NCI-H345 treated with DMSO at 0.1 percent for 48 hours (cell line): ENCODE data around the gene ALOX15B.
A peak's percentile ranks its signal among the peaks of the same experiment; 100 is the strongest.
"Not testable (repeated sequence)": the region's sequence is repeated elsewhere in the genome, so short reads cannot be mapped to it uniquely, and the experiment has no call there.

Source experiments
- DNase-seq: peaks from one replicate; lab custom pipeline; 2025; ENCODE audit not compliant: unreplicated experiment; lab: John Stamatoyannopoulos, UW

Gene ALOX15B

DNA sequence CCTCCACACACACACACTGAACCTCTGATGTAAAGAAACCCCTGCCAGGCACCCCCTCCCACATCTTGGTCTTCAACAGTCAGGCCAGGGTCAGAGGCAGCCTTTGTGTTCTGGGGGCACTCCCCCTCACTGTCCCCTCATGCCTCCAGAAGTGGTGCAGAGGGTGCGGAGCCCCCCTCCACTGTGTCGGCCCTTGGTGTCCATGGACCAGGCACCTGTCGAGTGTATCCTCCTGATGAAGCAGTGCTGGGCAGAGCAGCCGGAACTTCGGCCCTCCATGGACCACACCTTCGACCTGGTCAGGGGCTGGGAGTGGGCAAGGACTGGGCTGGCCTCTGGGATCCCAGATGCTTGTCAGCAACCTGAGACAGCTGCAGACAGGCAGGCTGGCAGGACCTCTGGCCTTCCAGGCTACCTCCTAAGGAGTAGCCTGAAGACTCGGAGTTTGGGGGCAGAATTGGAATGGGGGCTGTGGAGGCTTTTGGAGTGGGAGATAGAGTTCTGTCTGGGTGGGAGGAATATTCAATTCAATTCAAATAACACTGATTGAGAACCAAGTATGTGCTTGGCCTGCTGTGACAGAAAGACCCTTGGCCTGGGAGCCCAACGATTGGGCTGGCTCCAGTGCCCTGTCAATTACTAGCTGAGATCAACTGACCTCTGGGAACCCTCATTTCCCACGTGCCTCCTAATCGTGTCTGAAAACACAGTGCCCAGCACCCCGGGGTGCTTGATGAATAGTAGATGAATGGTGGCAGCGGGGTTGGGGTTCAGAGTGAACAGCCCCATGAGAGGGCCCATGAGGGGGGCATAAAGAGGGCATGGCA is 24.9 kb upstream of the ALOX15B start:
- DNase-seq, result no peak

GRCh38 chr17:8014558-8014850 is 24.4 kb upstream of the ALOX15B start:
- DNase-seq, result no peak

DNA sequence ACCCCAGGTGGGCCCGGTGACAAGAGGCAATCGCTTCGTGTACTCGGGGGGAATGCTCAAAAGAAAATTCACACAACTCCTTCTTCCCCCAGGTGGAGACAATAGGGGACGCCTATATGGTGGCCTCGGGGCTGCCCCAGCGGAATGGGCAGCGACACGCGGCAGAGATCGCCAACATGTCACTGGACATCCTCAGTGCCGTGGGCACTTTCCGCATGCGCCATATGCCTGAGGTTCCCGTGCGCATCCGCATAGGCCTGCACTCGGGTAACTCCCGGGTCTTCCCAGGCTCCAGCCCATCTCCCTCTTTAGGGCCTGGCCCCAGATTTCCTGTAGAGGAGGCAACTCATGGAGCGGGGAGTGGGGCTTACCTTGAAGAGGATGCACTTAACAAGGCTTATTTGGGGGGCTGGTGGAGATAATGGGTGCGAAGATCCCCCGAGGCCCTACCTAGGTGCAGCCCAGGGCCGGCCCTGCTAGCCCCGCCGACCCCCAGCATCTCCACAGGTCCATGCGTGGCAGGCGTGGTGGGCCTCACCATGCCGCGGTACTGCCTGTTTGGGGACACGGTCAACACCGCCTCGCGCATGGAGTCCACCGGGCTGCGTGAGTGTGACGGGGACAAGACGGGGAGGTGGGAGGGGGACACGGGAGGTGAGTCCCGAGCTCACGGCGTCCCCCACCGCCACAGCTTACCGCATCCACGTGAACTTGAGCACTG is 23.5 kb upstream of the ALOX15B start:
- DNase-seq, result no peak

DNA sequence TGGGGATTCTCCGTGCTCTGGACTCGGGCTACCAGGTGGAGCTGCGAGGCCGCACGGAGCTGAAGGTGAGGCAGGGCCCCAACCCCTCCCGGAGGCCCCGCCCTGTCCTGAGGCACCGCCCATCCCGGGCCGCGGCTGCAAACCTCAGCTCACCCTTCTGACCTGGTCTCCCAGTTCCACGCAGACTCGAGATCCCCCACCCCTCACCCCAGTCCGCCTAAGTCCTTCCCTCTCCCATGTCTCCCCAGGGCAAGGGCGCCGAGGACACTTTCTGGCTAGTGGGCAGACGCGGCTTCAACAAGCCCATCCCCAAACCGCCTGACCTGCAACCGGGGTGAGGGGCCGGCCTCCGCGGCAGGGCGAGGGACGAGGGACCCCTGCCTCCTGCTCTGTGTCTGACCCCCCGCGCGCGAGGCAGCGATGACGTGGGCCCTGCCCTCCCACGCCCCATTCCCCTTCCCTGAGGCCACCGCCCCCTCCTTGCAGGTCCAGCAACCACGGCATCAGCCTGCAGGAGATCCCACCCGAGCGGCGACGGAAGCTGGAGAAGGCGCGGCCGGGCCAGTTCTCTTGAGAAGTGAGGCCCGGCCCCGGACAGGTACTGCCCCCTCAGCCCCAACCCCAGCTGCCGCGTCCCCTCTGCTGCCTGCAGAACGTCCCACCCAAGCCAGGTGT is 22.8 kb upstream of the ALOX15B start:
- DNase-seq, result no peak

DNA sequence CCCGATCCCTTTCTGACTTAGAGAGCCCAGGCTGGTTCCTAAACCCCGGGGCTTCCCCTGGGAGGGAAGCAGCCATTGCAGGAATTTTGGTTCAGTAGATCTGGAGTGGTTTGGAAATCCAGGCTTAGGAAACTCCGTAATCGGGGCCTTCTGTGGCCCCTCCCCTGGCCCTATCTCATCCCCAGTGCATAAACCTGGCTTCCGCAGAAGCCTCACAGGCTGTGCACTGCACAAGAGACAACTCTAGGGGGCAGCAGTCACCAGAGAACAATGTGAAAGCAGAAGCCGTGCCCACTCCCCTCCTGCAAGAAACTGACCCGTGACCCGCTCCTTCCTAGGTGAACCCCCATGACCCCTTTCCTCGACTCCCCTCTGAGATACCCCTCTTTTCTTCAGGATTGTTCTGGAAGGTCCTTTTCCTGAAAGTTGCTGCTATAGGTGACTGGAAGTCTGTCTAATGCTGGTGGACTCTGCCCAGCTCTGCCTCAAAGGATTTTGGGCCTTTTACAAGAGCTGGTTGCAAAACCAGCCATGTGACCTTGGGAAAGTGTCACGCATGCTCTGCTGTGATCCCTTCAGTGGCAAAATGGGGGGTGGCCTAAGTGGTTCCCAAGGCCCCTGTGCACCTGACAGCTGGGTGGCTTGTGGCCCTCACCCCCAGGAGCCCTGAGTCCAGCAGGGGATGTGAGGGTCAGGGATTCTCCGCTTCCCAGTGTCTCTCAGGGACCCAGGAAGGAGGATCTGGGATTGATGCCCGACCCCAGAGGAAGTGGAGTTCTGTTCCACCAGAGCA is 22.0 kb upstream of the ALOX15B start:
- DNase-seq, result peak; percentile 15

GRCh38 chr17:8018436-8018835 is 20.4 kb upstream of the ALOX15B start:
- DNase-seq, result no peak

- DNase-seq, result no peak
These were observed 19.7 kb upstream of the ALOX15B start for GRCh38 chr17:8019166-8019565.

GRCh38 chr17:8019665-8020650 is 18.9 kb upstream of the ALOX15B start:
- DNase-seq, result no peak

- no peak for DNase-seq
These were observed 17.9 kb upstream of the ALOX15B start for GRCh38 chr17:8020776-8021564.

GRCh38 chr17:8021565-8022359 is 17.1 kb upstream of the ALOX15B start:
- no peak for DNase-seq

- DNase-seq, result no peak
These were observed 16.4 kb upstream of the ALOX15B start for GRCh38 chr17:8022360-8023003.

GRCh38 chr17:8024161-8024560 is 14.7 kb upstream of the ALOX15B start:
- not testable (repeated sequence) for DNase-seq

- DNase-seq, result no peak
These were observed 13.5 kb upstream of the ALOX15B start for GRCh38 chr17:8025176-8025911.

- DNase-seq, result no peak
These were observed 9.7 kb upstream of the ALOX15B start for GRCh38 chr17:8029121-8029520.

DNA sequence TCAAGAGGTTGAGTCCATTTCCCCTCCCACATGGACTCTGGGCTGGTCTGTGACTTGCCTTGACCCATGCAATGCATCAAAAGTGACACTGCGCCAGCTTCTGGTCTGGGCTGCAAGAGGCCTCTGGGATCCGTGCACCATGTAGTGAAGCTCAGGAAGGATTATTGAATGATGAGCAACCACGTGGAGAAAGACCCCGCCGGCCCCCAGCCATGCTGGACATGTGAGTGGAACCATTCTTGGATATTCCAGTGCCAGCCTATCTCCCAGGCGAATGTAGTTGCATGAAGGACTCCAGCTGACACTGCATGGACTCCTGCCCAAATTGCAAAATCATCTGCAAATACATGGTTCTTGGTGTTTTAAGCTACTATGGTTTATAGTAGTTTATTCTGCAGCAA is 7.6 kb upstream of the ALOX15B start:
- no peak for DNase-seq

GRCh38 chr17:8031950-8032349 is 6.9 kb upstream of the ALOX15B start:
- DNase-seq, result no peak

DNA sequence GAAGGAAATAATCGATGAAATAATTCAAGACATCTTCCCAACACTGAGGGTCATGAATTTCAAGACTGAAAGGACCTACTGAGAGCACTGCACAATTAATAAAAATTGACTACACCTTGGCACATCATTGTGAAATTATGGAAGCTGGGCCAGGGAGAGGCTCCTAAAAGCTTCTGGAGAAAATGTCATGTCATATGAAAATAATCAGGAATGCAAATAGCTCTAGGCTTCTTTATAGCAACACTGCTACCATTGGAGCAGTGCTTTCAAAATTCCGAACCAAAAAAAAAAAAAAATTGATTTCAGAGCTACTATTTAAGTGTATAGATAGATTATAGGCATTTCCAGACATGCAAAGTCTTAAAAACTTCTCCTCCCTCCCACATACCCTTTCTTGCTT is 6.4 kb upstream of the ALOX15B start:
- no peak for DNase-seq
